Glutamatergic neuron (in vitro differentiated cells): Measurements from ENCODE around the gene CLDN15. TPM values are rescaled to one million over a fixed set of nuclear protein-coding genes. Genes with fewer than 3 reads are reported as not detected.

Source experiments
- DNase-seq: peaks from one replicate; pipeline ENCODE4 v3.0.0; 2022
- H3K27ac Mint-ChIP-seq: one replicate; pipeline ENCODE4 v1.8.0; 2020; ENCODE audit warnings: mild to moderate bottlenecking, mixed read lengths, inconsistent platforms; ENCODE audit not compliant: unreplicated experiment
- H3K27me3 Mint-ChIP-seq: one replicate; pipeline ENCODE4 v1.8.0; 2020; ENCODE audit warnings: mild to moderate bottlenecking, moderate library complexity, mixed read lengths, inconsistent platforms; ENCODE audit not compliant: unreplicated experiment
- H3K36me3 Mint-ChIP-seq: one replicate; pipeline ENCODE4 v1.8.0; 2020; ENCODE audit warnings: mild to moderate bottlenecking, mixed read lengths, inconsistent platforms; ENCODE audit not compliant: unreplicated experiment
- H3K4me1 Mint-ChIP-seq: one replicate; pipeline ENCODE4 v1.8.0; 2020; ENCODE audit warnings: mild to moderate bottlenecking, low read depth, mixed read lengths, inconsistent platforms; ENCODE audit not compliant: unreplicated experiment
- H3K4me3 Mint-ChIP-seq: one replicate; pipeline ENCODE4 v1.8.0; 2020; ENCODE audit warnings: mild to moderate bottlenecking, mixed read lengths, inconsistent platforms; ENCODE audit not compliant: unreplicated experiment
- H3K9me3 Mint-ChIP-seq: one replicate; pipeline ENCODE4 v1.8.0; 2020; ENCODE audit warnings: mild to moderate bottlenecking, moderate library complexity, mixed read lengths, inconsistent platforms; ENCODE audit not compliant: unreplicated experiment
- CTCF ChIP-seq: fragments of 200-600 bp; sonication (generic); IDR thresholded peaks from one replicate; pipeline ENCODE4 v1.5.0; 2021; ENCODE audit not compliant: partially characterized antibody, unreplicated experiment
- total RNA-seq: library from RNA; stranded (reverse); fragmentation: NEBNext Ultra II Directional; extraction: Animal tissue kit (Norgen Biotek cat#: 25700); gene quantifications from one replicate; pipeline ENCODE4 v1.2.1, GENCODE V29; 2021; ENCODE audit not compliant: unreplicated experiment

Gene CLDN15
- total RNA-seq, 1 donor from 2014 or later: 9.4 TPM

DNA sequence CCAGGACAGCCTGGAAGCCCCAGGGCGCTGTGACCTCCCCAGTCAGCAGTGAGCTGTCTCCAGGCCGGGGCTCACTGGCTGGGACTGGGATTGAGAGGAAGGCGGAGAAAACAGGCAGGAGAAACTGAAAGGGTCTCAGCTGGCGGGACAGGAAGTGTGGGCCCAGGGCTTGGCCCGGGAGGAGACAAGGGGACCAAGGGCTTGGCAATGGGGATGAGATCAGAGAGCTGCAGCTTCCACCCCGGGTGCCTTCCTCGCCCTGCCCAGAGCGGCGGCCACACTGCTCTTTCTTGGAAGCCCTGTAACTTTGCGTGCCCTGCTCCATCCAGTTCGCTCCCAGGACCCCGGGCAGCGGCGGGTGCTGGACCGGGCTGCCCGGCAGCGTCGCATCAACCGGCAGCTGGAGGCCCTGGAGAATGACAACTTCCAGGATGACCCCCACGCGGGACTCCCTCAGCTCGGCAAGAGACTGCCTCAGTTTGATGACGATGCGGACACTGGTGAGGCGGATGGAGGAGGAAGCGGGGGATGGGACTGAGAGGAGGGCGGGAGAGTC, 15.2 kb downstream of the CLDN15 start:
- TF ChIP-seq CTCF: no peak
- no peaks in the 10 kb centered on the region for H3K36me3 Mint-ChIP-seq
- H3K9me3 Mint-ChIP-seq: peaks cover 8% of the 10 kb centered on the region
- peaks cover 3% of the 10 kb centered on the region for H3K27me3 Mint-ChIP-seq
- H3K4me1 Mint-ChIP-seq: peaks cover 3% of the 10 kb centered on the region
- no peak for DNase-seq
- no peak overlapping the region for H3K27ac Mint-ChIP-seq
- H3K4me3 Mint-ChIP-seq: no peak overlapping the region

- Mint-ChIP-seq H3K27ac (no peak overlapping the region), H3K27me3 (peaks cover 4% of the 10 kb centered on the region), H3K4me3 (no peak overlapping the region), H3K36me3 (no peaks in the 10 kb centered on the region), H3K4me1 (peaks cover 6% of the 10 kb centered on the region), H3K9me3 (peaks cover 8% of the 10 kb centered on the region)
- no peak for TF ChIP-seq CTCF
- DNase-seq: no peak
These were observed 17.3 kb downstream of the CLDN15 start for GRCh38 chr7:101220295-101220694.

GRCh38 chr7:101218236-101219125, 19.1 kb downstream of the CLDN15 start:
- no peak for TF ChIP-seq CTCF
- Mint-ChIP-seq H3K27ac (peak overlapping the region; percentile 77), H3K36me3 (no peaks in the 10 kb centered on the region), H3K4me1 (peaks cover 6% of the 10 kb centered on the region), H3K4me3 (peak overlapping the region; percentile 94), H3K27me3 (peaks cover 4% of the 10 kb centered on the region), H3K9me3 (peaks cover 8% of the 10 kb centered on the region)
- no peak for DNase-seq

DNA sequence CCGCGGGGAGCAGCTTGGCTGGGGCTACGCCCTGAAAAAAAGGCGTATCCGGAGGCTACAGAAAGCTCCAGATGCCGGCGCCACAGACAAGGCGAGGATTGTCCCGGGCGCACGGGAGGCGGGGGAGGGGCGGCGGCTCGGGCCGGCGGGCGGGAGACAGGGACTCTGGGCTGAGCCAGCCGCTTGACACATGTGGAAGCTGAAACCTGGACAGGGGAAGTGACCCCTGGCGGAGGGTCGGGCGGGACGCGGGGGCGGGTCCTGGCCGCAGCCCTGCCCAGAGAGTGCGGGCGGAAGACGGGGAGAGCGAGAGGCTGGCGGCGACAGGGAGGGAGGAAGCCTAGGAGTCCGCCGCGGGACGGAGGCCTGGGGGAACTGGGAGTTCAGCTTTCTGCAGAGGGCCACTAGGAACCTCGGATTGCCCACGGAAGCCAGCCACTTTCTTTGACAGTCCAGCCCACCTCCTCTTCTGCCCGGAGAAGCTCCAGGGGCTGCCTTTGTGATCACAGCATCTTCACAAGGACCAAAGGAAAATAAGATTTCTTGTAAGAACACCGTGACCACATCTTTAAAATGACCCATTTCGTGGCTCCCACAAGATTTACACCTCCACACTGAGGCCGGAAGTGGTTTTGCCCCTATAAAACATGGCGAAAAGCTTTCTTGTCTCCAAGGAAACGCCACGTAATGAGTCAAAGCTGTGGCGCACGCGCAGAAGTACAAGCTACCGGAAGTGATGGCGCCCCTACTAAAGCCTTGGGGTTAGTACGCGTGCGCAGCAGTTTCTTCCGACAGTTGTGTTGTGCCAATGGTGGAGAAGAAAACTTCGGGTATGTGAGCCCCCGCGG, 20.0 kb downstream of the CLDN15 start, which contains the start of the genes PLOD3 and ZNHIT1:
PLOD3 (minus strand) TSS at position 194 of the 848 bp plus-strand sequence. CDS start 307 bp downstream, outside the sequence.
ZNHIT1 (plus strand) TSS at position 778 of the 848 bp plus-strand sequence; CDS start at position 809, 31 bp downstream.
- H3K36me3 Mint-ChIP-seq: no peaks in the 10 kb centered on the region
- H3K9me3 Mint-ChIP-seq: peaks cover 8% of the 10 kb centered on the region
- H3K4me3 Mint-ChIP-seq: peak within 1 kb of the TSS; percentile 94
- peak within 1 kb of the TSS; percentile 77 for H3K27ac Mint-ChIP-seq
- peaks cover 4% of the 10 kb centered on the region for H3K27me3 Mint-ChIP-seq
- no peak for TF ChIP-seq CTCF
- peaks cover 6% of the 10 kb centered on the region for H3K4me1 Mint-ChIP-seq
- peak; percentile 96 for DNase-seq
